ENCODE data around the gene GPR141. TPM values are rescaled to one million over a fixed set of nuclear protein-coding genes. Genes with fewer than 3 reads are reported as not detected.
A peak's percentile ranks its signal among the peaks of the same experiment; 100 is the strongest.

Gene GPR141
- polyA plus RNA-seq, 3 donors: 25.4 to 26.6 (median 25.5) TPM

- H4K20me1 ChIP-seq (ENCODE audit: insufficient read depth, low read length): peaks cover 16% of the 10 kb centered on the region
- H3K79me2 ChIP-seq (ENCODE audit: insufficient read depth, low read length): peaks cover 98% of the 10 kb centered on the region
- no peak overlapping the region for H2AFZ ChIP-seq (ENCODE audit: insufficient read depth, low read depth, low read length, poor library complexity, severe bottlenecking)
- Mint-ChIP-seq H3K27ac (peak overlapping the region; percentile 41 to 87 (median 83)), H3K4me3 (no peak overlapping the region), H3K4me1 (peaks cover 68% of the 10 kb centered on the region), H3K27me3 (ENCODE audit: low read depth in 3 of 3) (no peaks in the 10 kb centered on the region), H3K9me3 (peaks cover 0 to 3% (median 0%) of the 10 kb centered on the region in 7 donors), H3K36me3 (peaks cover 33 to 45% of the 10 kb centered on the region in 2 donors)
- no peak for TF ChIP-seq CTCF (IDR thresholded peaks at IDR 0.05)
- H3K9ac ChIP-seq (ENCODE audit: insufficient read depth, low read length, poor library complexity, severe bottlenecking): no peak overlapping the region
- H3K4me1 ChIP-seq (ENCODE audit: control insufficient read depth in 1 of 2, insufficient read depth in 2 of 2, low read length in 2 of 2): peaks cover 48 to 63% of the 10 kb centered on the region in 2 donors
- peak overlapping the region in 1 of 3 experiments; percentile 29 for H3K4me3 ChIP-seq (replicated peaks in 1 of 3; ENCODE audit: low read depth in 2 of 3, low read length in 3 of 3)
- peak in 2 of 3 donors; percentile 40 to 52 for DNase-seq
- no peaks in the 10 kb centered on the region for H3K27me3 ChIP-seq (ENCODE audit: control insufficient read depth in 2 of 2, insufficient read depth in 2 of 2, low read length in 2 of 2)
- H3K4me2 ChIP-seq (replicated peaks; ENCODE audit: extremely low read depth, low read length, poor library complexity, severe bottlenecking): peak overlapping the region; percentile 26
- H3K9me3 ChIP-seq (replicated peaks in 1 of 2; ENCODE audit: control insufficient read depth in 1 of 2, insufficient read depth in 1 of 2, low read length in 2 of 2): no peaks in the 10 kb centered on the region
- WGBS (ENCODE audit: insufficient coverage): no CpG with 5 or more reads among the region's 2 CpGs
- peaks cover 2 to 73% of the 10 kb centered on the region in 2 donors for H3K36me3 ChIP-seq (replicated peaks in 1 of 2; ENCODE audit: control insufficient read depth in 1 of 2, insufficient read depth in 2 of 2, low read length in 2 of 2)
- peak overlapping the region in 1 of 2 donors; percentile 75 for H3K27ac ChIP-seq (ENCODE audit: low read depth in 1 of 2, low read length in 2 of 2)
- intact Hi-C loops (cut with micrococcal nuclease): no loop called here
Measured at GRCh38 chr7:37713613-37714012, 30.0 kb downstream of the GPR141 start.

- Histone ChIP-seq H4K20me1 (ENCODE audit: insufficient read depth, low read length) (peaks cover 17% of the 10 kb centered on the region), H3K79me2 (ENCODE audit: insufficient read depth, low read length) (peaks cover 98% of the 10 kb centered on the region), H3K27me3 (ENCODE audit: control insufficient read depth in 2 of 2, insufficient read depth in 2 of 2, low read length in 2 of 2) (no peaks in the 10 kb centered on the region), H2AFZ (ENCODE audit: insufficient read depth, low read depth, low read length, poor library complexity, severe bottlenecking) (no peak overlapping the region), H3K4me2 (replicated peaks; ENCODE audit: extremely low read depth, low read length, poor library complexity, severe bottlenecking) (peak overlapping the region; percentile 26), H3K4me1 (ENCODE audit: control insufficient read depth in 1 of 2, insufficient read depth in 2 of 2, low read length in 2 of 2) (peaks cover 45 to 59% of the 10 kb centered on the region in 2 donors), H3K27ac (ENCODE audit: low read depth in 1 of 2, low read length in 2 of 2) (peak overlapping the region in 1 of 2 donors; percentile 75), H3K36me3 (replicated peaks in 1 of 2; ENCODE audit: control insufficient read depth in 1 of 2, insufficient read depth in 2 of 2, low read length in 2 of 2) (peaks cover 2 to 72% of the 10 kb centered on the region in 2 donors), H3K9ac (ENCODE audit: insufficient read depth, low read length, poor library complexity, severe bottlenecking) (no peak overlapping the region), H3K4me3 (replicated peaks in 1 of 3; ENCODE audit: low read depth in 2 of 3, low read length in 3 of 3) (peak overlapping the region in 1 of 3 experiments; percentile 29), H3K9me3 (replicated peaks in 1 of 2; ENCODE audit: control insufficient read depth in 1 of 2, insufficient read depth in 1 of 2, low read length in 2 of 2) (no peaks in the 10 kb centered on the region)
- peaks cover 74% of the 10 kb centered on the region for H3K4me1 Mint-ChIP-seq
- DNase-seq: peak; percentile 63 to 87 (median 83)
- no peak for TF ChIP-seq CTCF (IDR thresholded peaks at IDR 0.05)
- intact Hi-C loops (cut with micrococcal nuclease): no loop called here
- peaks cover 0 to 3% (median 0%) of the 10 kb centered on the region in 7 donors for H3K9me3 Mint-ChIP-seq
- H3K27ac Mint-ChIP-seq: peak overlapping the region in 6 of 7 donors; percentile 41 to 82 (median 61)
- peaks cover 40 to 52% of the 10 kb centered on the region in 2 donors for H3K36me3 Mint-ChIP-seq
- H3K4me3 Mint-ChIP-seq: no peak overlapping the region
- H3K27me3 Mint-ChIP-seq (ENCODE audit: low read depth in 3 of 3): no peaks in the 10 kb centered on the region
- 0% methylated on average over 1 of the region's 2 CpGs for WGBS (ENCODE audit: insufficient coverage)
Measured at GRCh38 chr7:37714606-37715005, 31.0 kb downstream of the GPR141 start.
